Measurements from ENCODE around the gene XCR1.

DNA sequence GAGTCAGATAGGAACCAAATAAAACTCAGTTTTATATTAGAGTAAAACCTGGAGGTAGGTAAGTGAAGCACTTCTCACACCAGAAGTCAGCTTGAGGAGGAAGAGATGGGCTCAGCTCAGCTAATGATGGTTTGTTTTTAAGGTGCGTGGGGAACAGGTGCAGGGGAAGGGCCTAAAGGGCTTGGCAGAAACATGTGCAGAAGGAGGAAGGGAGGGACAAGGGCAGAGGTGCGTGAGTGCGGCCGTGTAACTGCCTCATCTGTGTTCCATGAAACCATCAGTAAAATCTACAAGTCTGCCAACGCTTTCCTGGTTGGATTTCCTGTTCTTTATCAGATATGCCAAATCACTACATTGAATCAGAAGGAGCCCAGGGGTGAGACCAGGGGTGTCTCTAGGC is 51.6 kb downstream of the XCR1 start:
- TF ChIP-seq, protein P1, sequence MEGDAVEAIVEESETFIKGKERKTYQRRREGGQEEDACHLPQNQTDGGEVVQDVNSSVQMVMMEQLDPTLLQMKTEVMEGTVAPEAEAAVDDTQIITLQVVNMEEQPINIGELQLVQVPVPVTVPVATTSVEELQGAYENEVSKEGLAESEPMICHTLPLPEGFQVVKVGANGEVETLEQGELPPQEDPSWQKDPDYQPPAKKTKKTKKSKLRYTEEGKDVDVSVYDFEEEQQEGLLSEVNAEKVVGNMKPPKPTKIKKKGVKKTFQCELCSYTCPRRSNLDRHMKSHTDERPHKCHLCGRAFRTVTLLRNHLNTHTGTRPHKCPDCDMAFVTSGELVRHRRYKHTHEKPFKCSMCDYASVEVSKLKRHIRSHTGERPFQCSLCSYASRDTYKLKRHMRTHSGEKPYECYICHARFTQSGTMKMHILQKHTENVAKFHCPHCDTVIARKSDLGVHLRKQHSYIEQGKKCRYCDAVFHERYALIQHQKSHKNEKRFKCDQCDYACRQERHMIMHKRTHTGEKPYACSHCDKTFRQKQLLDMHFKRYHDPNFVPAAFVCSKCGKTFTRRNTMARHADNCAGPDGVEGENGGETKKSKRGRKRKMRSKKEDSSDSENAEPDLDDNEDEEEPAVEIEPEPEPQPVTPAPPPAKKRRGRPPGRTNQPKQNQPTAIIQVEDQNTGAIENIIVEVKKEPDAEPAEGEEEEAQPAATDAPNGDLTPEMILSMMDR (IDR thresholded peaks at IDR 0.05): no peak
- TF ChIP-seq EZH2 (IDR thresholded peaks at IDR 0.05; ENCODE audit: borderline replicate concordance, insufficient read depth, low read depth, low read length, poor library complexity, severe bottlenecking): no peak

All from B cell (primary cell).